WTC11 (cell line): Measurements from ENCODE around the gene ZAR1.

ENCODE experiments used
- CREB1 ChIP-seq: sonication (generic); formaldehyde crosslinking; IDR thresholded peaks from 2 replicates; pipeline ENCODE4 v1.8.0; 2023; ENCODE audit warnings: mild to moderate bottlenecking, missing genetic modification reagents
- ZNF232 ChIP-seq: sonication (generic); formaldehyde crosslinking; IDR thresholded peaks from 2 replicates; pipeline ENCODE4 v1.8.0; 2022; ENCODE audit warnings: mild to moderate bottlenecking, missing genetic modification reagents

DNA sequence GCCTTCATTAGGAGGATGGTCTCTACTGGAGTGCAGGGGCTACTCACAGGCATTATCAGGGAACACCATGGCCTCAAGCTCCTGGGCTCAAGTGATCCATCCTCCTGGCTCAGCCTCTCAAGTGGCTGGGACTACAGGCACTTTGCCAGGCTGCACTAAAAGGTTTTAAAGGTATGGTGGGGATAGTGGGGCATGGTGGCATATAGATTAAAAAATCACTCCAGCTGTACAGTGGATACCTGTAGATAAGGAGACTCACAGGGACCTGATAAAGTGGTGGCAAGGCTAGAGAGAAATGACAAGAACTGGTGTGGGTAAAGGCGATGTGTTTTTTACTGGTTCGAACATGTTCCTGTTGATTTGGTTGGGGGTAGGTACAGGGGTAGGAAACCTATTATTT lies 5.9 kb downstream of the ZAR1 start:
- TF ChIP-seq ZNF232 (no peak), CREB1 (CRISPR knock-in tag) (no peak)
